Astrocyte of the cerebellum (primary cell): ENCODE data around the gene MSI2.

ENCODE experiments used
- DNase-seq: peaks from one replicate; pipeline ENCODE4 v3.0.0-alpha.2; 2011; ENCODE audit warnings: low read depth
- H3K4me3 ChIP-seq: 2 replicates; pipeline ENCODE4 v1.5.1; 2011; ENCODE audit warnings: mild to moderate bottlenecking, low read depth, low read length, moderate library complexity
- in situ Hi-C: cut with HindIII; loops from 2 replicates; pipeline ENCODE4 v1.10.0; 2017; ENCODE audit warnings: low sequenced_read_pairs
- TF ChIP-seq, protein P1 (sequence below): IDR thresholded peaks from 2 replicates; pipeline ENCODE4 v1.5.1; 2012; ENCODE audit warnings: low read length, low read depth, moderate library complexity, mild to moderate bottlenecking; ENCODE audit errors: missing control alignments

The MSI2 gene

DNA sequence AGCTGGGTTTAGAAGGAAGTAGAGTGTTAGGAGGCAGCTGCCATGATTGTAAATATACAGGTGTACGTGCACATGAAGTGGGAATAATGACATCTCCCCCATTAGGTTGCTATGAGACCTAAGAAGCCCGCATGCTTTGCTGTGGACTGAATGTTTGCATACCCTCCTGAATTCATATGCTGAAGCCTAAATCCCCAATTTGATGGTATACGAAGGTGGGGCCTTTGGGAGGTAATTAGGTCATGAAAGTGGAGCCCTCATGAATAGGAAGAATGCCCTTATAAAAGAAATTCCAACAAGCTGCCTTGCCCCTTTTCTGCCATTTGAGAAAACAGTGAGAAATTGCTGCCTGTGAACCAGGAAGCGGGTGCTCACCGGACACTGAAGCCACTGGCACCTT, 444.8 kb downstream of the MSI2 start:
- DNase-seq: no peak
- TF ChIP-seq, protein P1, sequence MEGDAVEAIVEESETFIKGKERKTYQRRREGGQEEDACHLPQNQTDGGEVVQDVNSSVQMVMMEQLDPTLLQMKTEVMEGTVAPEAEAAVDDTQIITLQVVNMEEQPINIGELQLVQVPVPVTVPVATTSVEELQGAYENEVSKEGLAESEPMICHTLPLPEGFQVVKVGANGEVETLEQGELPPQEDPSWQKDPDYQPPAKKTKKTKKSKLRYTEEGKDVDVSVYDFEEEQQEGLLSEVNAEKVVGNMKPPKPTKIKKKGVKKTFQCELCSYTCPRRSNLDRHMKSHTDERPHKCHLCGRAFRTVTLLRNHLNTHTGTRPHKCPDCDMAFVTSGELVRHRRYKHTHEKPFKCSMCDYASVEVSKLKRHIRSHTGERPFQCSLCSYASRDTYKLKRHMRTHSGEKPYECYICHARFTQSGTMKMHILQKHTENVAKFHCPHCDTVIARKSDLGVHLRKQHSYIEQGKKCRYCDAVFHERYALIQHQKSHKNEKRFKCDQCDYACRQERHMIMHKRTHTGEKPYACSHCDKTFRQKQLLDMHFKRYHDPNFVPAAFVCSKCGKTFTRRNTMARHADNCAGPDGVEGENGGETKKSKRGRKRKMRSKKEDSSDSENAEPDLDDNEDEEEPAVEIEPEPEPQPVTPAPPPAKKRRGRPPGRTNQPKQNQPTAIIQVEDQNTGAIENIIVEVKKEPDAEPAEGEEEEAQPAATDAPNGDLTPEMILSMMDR: no peak
- in situ Hi-C loops: no loop called here
- H3K4me3 ChIP-seq: no peak overlapping the region

DNA sequence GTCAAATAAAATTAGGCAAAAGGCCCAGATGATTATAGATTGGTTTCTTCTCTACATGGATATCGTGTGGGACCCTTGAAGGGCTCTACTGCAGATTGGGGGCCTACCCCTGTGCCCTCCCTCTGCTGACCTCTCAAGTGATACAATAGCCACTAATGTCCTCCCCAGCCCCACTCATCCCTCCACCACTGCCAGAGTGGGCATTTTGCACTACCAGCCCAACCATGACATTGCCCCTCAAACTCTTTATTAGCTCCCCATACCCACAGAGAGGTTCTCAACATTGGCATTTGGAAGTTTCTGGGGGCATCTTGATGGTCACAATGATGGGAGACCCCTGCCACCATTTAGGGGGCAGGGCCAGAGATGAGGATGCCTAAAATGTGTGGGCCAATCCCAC, 446.9 kb downstream of the MSI2 start:
- TF ChIP-seq, protein P1: no peak
- in situ Hi-C loops: no loop called here
- no peak for DNase-seq

DNA sequence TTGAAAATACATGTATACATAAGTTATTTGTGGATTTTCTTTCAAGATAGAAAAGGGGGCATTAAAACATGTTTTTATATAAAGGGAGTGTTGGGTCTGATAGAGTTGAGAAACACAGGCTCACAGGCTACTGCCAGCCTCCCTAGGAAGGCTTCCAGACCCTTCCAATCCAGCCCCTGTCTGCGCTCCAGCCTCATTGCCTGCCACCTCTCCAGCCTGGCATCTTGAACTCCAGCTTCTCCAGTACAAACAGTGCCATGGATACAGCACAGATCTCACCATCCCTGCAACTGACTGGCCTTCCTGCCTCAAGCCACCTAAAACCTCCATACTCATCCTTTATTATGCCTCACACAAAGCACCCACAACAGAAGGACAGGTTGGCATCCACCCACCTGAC, 448.1 kb downstream of the MSI2 start:
- TF ChIP-seq, protein P1: no peak
- in situ Hi-C loops: no loop called here
- no peak for DNase-seq

More for the DNA sequence above, 446.9 kb downstream of the MSI2 start:
- H3K4me3 ChIP-seq: no peak overlapping the region

DNA sequence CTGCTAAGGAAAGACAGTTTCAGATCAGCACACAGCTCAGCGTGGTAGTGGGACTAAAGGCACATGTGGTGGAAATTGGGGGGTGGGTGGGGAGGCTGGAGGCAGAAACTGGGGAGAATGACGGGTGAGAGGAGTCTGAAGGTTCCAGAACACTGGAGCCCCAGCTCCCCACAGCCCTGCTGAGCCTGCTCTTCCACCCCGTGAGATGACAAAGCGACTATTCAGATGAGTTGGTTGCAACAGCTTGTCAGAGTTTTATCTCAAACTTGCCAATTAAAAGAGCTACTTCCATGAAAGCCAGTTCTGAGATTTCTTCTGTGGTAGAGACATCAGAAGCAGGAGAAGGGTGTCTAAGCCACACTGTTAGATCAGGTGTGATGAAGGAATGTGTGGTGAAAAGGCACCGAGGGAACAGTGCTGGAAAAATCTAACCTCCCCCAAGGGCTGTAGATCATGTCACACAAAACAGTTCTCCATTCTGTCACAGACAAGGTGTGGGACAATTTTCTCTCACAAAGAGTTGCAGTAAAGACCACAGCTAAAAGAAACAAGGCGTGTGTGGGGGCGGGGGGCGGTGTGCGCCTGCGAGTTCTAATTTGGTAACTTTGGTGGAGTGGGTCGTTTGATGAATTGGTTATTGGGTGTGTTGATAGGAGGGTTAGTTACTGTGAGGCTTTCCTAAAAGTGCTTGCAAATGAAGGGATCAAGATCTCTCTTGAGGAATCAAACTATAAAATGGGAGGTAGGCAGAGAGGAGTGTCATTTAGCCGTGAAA, 449.8 kb downstream of the MSI2 start:
- in situ Hi-C loops: no loop called here
- DNase-seq: no peak
- TF ChIP-seq, protein P1: no peak
- no peak overlapping the region for H3K4me3 ChIP-seq

More for the DNA sequence above, 448.1 kb downstream of the MSI2 start:
- no peak overlapping the region for H3K4me3 ChIP-seq

DNA sequence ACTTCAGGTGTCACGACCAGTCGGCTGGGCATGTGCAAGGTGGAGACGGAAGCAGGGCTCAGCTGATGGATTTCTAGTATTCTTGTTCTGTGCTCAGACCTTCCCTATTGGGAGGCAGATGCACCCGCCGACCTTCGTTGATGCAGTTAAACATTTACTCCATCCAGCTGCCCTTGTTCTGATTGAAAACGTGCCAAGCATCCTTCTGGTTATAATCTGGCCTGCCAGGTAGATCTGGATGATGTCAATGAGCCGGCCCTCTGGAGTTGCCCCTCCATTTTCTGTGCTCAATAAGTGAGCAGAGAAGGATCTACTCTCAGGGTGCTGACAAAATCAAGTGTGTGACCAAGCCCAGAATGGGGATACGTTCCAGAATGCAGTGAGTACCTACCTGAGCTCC, 450.4 kb downstream of the MSI2 start:
- H3K4me3 ChIP-seq: no peak overlapping the region
- no peak for DNase-seq
- TF ChIP-seq, protein P1: no peak
- in situ Hi-C loops: no loop called here

DNA sequence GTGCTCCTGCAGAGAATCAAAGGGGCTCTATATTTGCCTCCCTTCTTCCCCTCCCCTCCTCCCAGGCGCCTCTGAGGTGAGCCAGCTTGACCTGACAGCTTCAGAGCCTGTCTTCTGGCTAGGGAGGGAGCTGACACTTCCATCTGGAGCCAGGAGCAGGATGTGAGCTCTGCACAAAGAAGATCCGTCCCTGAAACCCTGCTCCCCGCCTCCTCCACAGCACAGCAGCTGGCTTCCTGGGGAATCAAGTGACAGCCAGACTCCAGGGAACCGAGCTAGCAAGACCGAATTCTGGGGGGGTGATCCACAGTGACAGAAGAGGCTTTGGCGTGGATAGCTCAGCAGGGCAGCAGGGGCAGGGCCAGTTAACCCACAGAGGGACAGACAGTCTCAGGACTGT, 451.6 kb downstream of the MSI2 start:
- in situ Hi-C loops: no loop called here
- TF ChIP-seq, protein P1: no peak
- no peak overlapping the region for H3K4me3 ChIP-seq
- no peak for DNase-seq
